HCT116 (cell line): ENCODE measurements around the gene ATXN2. TPM values are rescaled to one million over a fixed set of nuclear protein-coding genes. Genes with fewer than 3 reads are reported as not detected.
"Not testable (repeated sequence)": the region's sequence is repeated elsewhere in the genome, so short reads cannot be mapped to it uniquely, and the experiment has no call there.

Experiments used
- ATAC-seq: fragments of 200-7000 bp; cut with Tn5 transposase; 2 replicates; pipeline ENCODE4 v1.9.1; 2020; ENCODE audit warnings: mild to moderate bottlenecking, moderate library complexity
- BruUV-seq: library from RNA; stranded (reverse); fragments of 400-500 nt; replicated peaks from 2 replicates; lab custom pipeline; 2021; lab: Mats Ljungman, UMichigan
- CTCF ChIA-PET: fragments of 300-600 bp; sonication (Branson Sonifier 250); formaldehyde crosslinking; loops from one replicate; lab custom pipeline; 2021; ENCODE audit warnings: antibody characterized with exemption; lab: Charles Lee
- POLR2A ChIA-PET: fragments of 300-600, 350-600 bp; sonication (Branson Sonifier 250); formaldehyde crosslinking; loops from one replicate; lab custom pipeline; 2021; ENCODE audit warnings: antibody characterized with exemption; lab: Charles Lee
- RAD21 ChIA-PET, 2 experiments: fragments of 300-600 bp; sonication (Branson Sonifier 250); formaldehyde crosslinking; loops; one replicate each; lab custom pipeline; 2023; ENCODE audit warnings: low total read pairs in 2 of 2; ENCODE audit not compliant: uncharacterized antibody in 2 of 2, unreplicated experiment in 2 of 2, low non-redundant PET in 1 of 2; lab: Charles Lee
- DNase-seq: peaks from one replicate; pipeline ENCODE4 v3.0.0-alpha.2; 2010; ENCODE audit warnings: low read depth, low spot score
- H2AFZ ChIP-seq: fragments of 200-600 bp; shearing (Covaris generic), sonication (generic); 2 replicates; pipeline ENCODE4 v1.6.1; 2017; ENCODE audit warnings: low read depth, mixed run types, mixed read lengths, antibody characterized with exemption, low read length; ENCODE audit not compliant: poor library complexity, severe bottlenecking
- H3K27ac ChIP-seq: 2 replicates; pipeline ENCODE4 v1.5.1; 2012; ENCODE audit warnings: low read depth, low read length
- H3K27me3 ChIP-seq: fragments of 200-600 bp; sonication (generic); 2 replicates; pipeline ENCODE4 v1.6.1; 2016; ENCODE audit warnings: mixed run types, low read length, mixed read lengths; ENCODE audit not compliant: insufficient read depth
- H3K36me3 ChIP-seq, 2 experiments: fragments of 200-500 bp in 1 of 2; fragments of 200-600 bp in 1 of 2; sonication (Bioruptor generic) in 1 of 2; sonication (generic) in 1 of 2; 2 replicates each; pipeline versions ENCODE4 v1.5.1 to v1.6.1; 2014 to 2016; ENCODE audit warnings: low read length in 2 of 2, inconsistent platforms in 1 of 2, mixed read lengths in 1 of 2, mixed run types in 1 of 2; ENCODE audit not compliant: insufficient read depth in 2 of 2, control insufficient read depth in 1 of 2
- H3K4me1 ChIP-seq, 2 experiments: fragments of 200-600 bp in 1 of 2; sonication (generic) in 1 of 2; 2 replicates each; pipeline versions ENCODE4 v1.5.1 to v1.6.1; 2012 to 2017; ENCODE audit warnings: low read length in 2 of 2, inconsistent platforms in 1 of 2, mild to moderate bottlenecking in 1 of 2, mixed read lengths in 1 of 2, mixed run types in 1 of 2, moderate library complexity in 1 of 2; ENCODE audit not compliant: insufficient read depth in 2 of 2, control insufficient read depth in 1 of 2
- H3K4me2 ChIP-seq: fragments of 200-600 bp; sonication (generic); 2 replicates; pipeline ENCODE4 v1.6.1; 2017; ENCODE audit warnings: mixed run types, low read length, mixed read lengths
- H3K4me3 ChIP-seq, 2 experiments: fragments of 200-600 bp in 1 of 2; sonication (generic) in 1 of 2; replicated peaks in 1 of 2; 2 replicates each; pipeline ENCODE4 v1.5.1; 2011 to 2016; ENCODE audit warnings: low read length in 2 of 2, control low read depth in 1 of 2, low read depth in 1 of 2, mild to moderate bottlenecking in 1 of 2, mixed read lengths in 1 of 2, mixed run types in 1 of 2
- H3K79me2 ChIP-seq: fragments of 200-600 bp; sonication (generic); 2 replicates; pipeline ENCODE4 v1.6.1; 2017; ENCODE audit warnings: mild to moderate bottlenecking, mixed run types, low read length, moderate library complexity, mixed read lengths; ENCODE audit not compliant: insufficient read depth
- H3K9ac ChIP-seq: fragments of 200-600 bp; sonication (generic); 2 replicates; pipeline ENCODE4 v1.6.1; 2016; ENCODE audit warnings: low read length, mixed read lengths
- H3K9me2 ChIP-seq: fragments of 200-600 bp; sonication (generic), shearing (Covaris generic); 2 replicates; pipeline ENCODE4 v1.6.1; 2017; ENCODE audit warnings: mixed run types, mild to moderate bottlenecking, moderate library complexity; ENCODE audit not compliant: insufficient read depth
- H3K9me3 ChIP-seq, 2 experiments: fragments of 200-500 bp in 1 of 2; fragments of 200-600 bp in 1 of 2; sonication (Bioruptor generic) in 1 of 2; sonication (generic) in 1 of 2; 2 replicates each; pipeline ENCODE4 v1.6.1; 2014 to 2017; ENCODE audit warnings: low read length in 2 of 2, mixed read lengths in 2 of 2, inconsistent platforms in 1 of 2, low read depth in 1 of 2, mild to moderate bottlenecking in 1 of 2, mixed run types in 1 of 2, moderate library complexity in 1 of 2; ENCODE audit not compliant: control insufficient read depth in 1 of 2, insufficient read depth in 1 of 2
- H4K20me1 ChIP-seq: fragments of 200-600 bp; sonication (generic), shearing (Covaris generic); 2 replicates; pipeline ENCODE4 v1.6.1; 2017; ENCODE audit warnings: mixed run types, mild to moderate bottlenecking, moderate library complexity; ENCODE audit not compliant: insufficient read depth
- EGR1 ChIP-seq: IDR thresholded peaks from 2 replicates; pipeline ENCODE4 v1.6.1; 2012; ENCODE audit warnings: low read depth
- EZH2 ChIP-seq: fragments of 200-600 bp; sonication (generic); IDR thresholded peaks from 2 replicates; pipeline ENCODE4 v1.6.1; 2017; ENCODE audit warnings: antibody characterized with exemption, mixed run types
- MAX ChIP-seq: IDR thresholded peaks from 2 replicates; pipeline ENCODE4 v1.6.1; 2012
- RAD21 ChIP-seq: IDR thresholded peaks from 2 replicates; pipeline ENCODE4 v1.6.1; 2012; ENCODE audit warnings: low read depth, mild to moderate bottlenecking
- intact Hi-C: fragments of 100-400 bp; cut with micrococcal nuclease; formaldehyde crosslinking; loops from 2 replicates; pipeline ENCODE4 v1.10.0; 2022
- total RNA-seq: library from RNA; stranded (reverse); gene quantifications from one replicate; pipeline ENCODE4 v1.2.1, GENCODE V29; 2021; ENCODE audit not compliant: unreplicated experiment

The ATXN2 gene
- total RNA-seq, 1 experiment from 2014 or later, result 72.7 TPM

DNA sequence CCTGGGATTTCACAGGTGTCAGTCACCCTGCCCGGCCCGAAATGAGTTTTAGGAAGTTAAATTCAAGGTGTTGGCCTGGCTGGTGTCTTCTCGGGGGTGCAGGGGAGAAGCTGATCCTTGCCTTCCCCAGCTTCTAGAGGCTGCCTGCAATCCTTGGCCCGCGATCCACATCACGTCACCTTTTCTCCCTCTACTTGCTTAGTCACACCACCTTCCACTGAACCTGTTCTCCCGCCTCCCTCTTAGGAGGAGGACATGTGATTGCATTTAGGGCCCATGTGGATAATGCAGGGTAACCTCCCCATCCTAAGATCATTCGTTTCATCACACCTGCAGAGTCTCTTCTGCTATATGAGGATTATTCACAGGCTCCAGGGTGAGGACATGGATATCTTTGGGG is 25.4 kb upstream of the ATXN2 start:
- no peak overlapping the region for H3K27ac ChIP-seq

GRCh38 chr12:111617841-111618240 is 18.7 kb upstream of the ATXN2 start:
- H3K27me3 ChIP-seq, RAD21 ChIA-PET, CTCF ChIA-PET, H3K9me3 ChIP-seq, H2AFZ ChIP-seq, H3K4me2 ChIP-seq, H3K36me3 ChIP-seq, DNase-seq, H3K27ac ChIP-seq, H3K4me3 ChIP-seq, H3K9me2 ChIP-seq, H4K20me1 ChIP-seq, H3K9ac ChIP-seq, H3K4me1 ChIP-seq, ATAC-seq, BruUV-seq, intact Hi-C loops, H3K79me2 ChIP-seq: not testable (repeated sequence)
- POLR2A ChIA-PET, result interaction anchor here (0.7 kb wide), 1 partner anchor 459 kb away, joined by 3 read pairs; no protein-coding TSS in a partner anchor

More for the DNA sequence above, 25.4 kb upstream of the ATXN2 start:
- H3K79me2 ChIP-seq, result no peaks in the 10 kb centered on the region
- CTCF ChIA-PET, result no interaction called here
- no peak overlapping the region for H3K4me2 ChIP-seq
- RAD21 ChIA-PET, result no interaction called here
- POLR2A ChIA-PET, result no interaction called here
- intact Hi-C loops, result no loop called here
- no peaks in the 10 kb centered on the region for H3K9me2 ChIP-seq
- H3K4me1 ChIP-seq, result peaks cover 0 to 13% of the 10 kb centered on the region in 2 experiments; a peak in 2 of 4 replicates
- TF ChIP-seq EZH2, result no peak
- TF ChIP-seq MAX, result peak; percentile 49; the same call in 1 of the 2 replicates
- no peak for TF ChIP-seq RAD21
- no peak for TF ChIP-seq EGR1
- no peaks in the 10 kb centered on the region for H4K20me1 ChIP-seq
- DNase-seq, result no peak
- no peaks in the 10 kb centered on the region for H3K36me3 ChIP-seq
- no peak overlapping the region for H3K9ac ChIP-seq
- no TSS peak for BruUV-seq
- no peak overlapping the region for H2AFZ ChIP-seq
- H3K27me3 ChIP-seq, result no peaks in the 10 kb centered on the region
- peak; percentile 60 for ATAC-seq
- no peak overlapping the region for H3K4me3 ChIP-seq
- no peaks in the 10 kb centered on the region for H3K9me3 ChIP-seq
